GM19035 (cell line): ENCODE results near the gene ADAMTS6.

Experiments
- ATAC-seq: cut with Tn5 transposase; IDR thresholded peaks from one replicate; pipeline ENCODE4 v1.9.1; 2021; ENCODE audit not compliant: unreplicated experiment

The ADAMTS6 gene

DNA sequence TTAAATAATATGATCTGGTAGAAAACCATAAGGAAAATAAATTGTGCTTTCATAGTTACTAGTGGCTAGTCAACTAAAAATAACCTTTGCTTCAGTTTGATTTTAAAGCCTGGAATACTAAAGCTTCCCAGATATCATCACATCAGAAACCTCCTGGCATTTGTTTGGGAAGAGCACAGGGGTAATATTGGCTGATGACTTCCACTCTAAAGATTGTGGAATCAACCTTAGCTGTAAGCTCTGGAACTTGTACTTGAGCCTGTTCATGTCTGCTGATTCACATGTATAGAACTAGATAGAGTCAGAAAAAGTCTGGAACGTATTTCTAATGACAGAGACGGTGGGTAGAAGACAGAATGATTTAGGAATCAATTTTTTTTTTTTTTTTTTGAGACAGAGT, 367.9 kb downstream of the ADAMTS6 start:
- no peak for ATAC-seq

DNA sequence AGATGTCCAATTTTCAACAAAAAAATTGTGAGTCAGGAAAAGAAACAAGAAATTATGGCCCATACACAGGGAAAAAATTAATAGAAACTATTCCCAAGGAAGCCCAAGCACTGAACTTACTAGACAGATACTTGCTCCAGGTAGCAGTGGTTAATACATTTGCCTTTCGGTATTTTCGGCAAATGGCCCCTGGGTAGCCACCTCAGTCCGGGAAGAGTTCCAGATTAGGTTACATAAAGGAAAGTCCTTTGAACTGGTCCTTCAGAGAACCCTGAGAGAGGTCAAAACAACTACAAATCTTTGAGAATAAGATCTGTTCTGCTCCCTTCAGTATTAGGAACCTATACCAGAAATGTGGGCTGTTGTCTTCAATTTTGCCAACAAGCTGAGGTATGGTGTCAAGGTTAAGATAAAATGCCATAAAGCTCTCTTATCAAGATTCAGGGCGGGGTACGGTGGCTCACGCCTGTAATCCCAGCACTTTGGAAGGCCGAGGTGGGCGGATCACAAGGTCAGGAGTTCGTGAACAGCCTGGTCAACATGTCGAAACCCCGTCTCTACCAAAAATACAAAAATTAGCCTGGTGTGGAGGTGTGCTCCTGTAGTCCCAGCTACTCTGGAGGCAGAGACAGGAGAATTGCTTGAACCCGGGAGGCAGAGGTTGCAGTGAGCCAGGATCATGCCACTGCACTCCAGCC, 369.6 kb downstream of the ADAMTS6 start:
- no peak for ATAC-seq

DNA sequence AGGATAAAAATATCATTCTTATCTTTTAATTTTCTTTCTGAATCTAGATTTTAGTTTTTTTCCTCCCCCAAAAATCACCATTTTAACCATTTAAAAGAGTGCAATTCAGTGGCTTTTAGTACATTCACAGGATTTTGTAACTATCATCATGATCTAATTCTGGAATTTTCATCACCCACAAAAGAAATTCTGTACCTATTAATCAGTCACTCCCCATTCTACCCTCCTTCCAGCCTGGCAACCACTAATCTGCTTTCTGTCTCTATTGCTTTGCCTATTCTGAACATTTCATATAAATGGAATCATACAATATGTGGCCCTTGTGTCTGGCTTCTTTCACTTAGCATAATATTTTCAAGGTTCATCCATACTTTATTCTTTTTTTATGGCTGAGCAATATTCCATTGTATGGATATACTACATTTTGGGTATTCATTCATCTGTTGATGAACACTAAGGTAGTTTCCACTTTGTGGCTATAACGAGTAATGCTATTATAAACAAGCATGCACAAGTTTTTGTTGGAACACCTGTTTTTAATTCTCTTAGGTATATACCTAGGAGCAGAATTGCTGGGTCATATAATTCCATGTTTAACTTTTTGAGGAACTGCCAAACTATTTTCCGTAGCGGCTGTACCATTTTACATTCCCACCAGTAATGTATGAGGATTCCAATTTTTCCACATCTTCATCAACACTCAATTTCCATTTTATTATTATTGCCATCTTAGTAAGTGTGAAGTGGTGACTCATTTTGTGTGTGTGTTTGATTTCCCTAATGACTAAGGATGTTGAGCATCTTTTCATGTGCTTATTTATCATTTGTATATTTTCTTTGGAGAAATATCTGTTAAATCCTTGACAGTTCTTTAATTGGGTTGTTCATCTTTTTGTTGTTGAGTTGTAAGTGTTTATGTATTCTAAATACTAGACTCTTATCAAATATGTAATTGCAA, 372.7 kb downstream of the ADAMTS6 start:
- ATAC-seq = no peak

GRCh38 chr5:65105301-65105700, 376.4 kb downstream of the ADAMTS6 start:
- no peak for ATAC-seq

GRCh38 chr5:65104831-65105230, 376.9 kb downstream of the ADAMTS6 start:
- ATAC-seq = no peak

DNA sequence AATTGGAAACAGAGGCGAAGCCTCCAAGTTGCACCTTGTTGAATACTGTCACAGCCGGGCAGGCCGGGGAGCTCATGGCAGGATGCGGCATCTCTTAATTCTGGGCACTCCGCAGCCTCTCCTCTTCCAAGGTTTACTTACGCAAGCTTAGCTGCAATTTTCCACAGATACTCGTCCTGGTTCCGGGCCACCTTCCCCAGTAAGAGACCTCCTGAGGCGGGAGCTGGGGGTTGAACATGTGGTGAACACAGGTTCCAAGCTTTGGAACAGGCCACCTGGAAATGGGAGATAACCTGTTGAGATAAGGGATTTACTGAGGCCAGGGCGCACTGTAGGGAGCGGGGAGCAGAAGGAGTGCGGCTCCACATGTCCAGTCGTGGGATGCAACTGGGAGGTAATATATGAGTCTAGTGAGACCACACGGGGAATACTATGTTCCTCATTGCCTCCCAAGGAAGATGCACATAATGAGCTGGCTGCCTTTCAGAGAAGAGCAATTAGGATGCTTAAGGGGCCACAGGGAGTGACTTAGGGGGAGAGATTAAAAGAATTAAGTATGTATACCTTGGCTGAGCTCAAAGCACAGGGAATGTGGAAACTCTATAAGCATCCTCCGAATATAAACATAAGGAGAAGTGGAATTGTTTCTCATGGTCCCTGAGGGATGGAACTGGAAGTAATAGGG, 377.8 kb downstream of the ADAMTS6 start:
- no peak for ATAC-seq

- peak; percentile 85 for ATAC-seq
Observed at GRCh38 chr5:65102976-65103711, 378.6 kb downstream of the ADAMTS6 start.

GRCh38 chr5:65102371-65102975, 379.2 kb downstream of the ADAMTS6 start:
- peak; percentile 8 for ATAC-seq

- ATAC-seq = no peak
Observed at GRCh38 chr5:65101632-65102100, 380.1 kb downstream of the ADAMTS6 start.

DNA sequence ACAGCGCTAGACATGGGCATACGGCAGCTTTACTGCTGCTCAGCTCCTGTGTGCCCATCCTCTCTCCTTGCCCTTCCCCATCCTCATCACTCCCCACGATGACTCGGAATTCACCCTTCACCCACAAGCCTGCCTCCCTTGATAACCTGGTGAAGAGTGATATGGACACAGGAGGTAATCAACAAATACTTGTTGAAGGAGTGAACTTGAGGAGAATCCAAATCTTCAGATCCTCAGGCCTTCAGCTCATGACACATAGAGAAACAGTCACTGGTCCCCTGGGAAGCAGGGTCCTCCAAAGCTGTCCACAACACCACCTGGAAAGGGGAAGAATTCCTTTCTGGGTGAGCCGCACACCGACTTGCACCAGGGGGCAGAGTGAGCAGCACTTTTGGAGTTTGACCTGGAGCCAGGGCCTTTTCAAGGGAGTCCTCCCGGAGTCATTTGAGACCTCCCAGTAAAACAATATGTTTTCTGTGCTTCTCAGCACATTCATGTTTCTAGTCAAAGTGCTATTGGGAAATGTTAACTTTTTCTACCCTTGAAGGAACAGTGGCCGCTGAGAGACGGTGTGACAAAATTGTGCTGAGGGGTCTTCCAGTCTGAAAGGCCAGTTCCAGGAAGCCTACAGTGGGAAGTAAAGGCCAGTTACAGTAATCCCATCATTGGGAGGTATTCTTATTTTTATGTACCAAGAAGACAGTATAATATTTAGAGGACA, 380.6 kb downstream of the ADAMTS6 start:
- ATAC-seq = no peak
